ENCODE data around the gene ZSCAN23.

The ZSCAN23 gene

DNA sequence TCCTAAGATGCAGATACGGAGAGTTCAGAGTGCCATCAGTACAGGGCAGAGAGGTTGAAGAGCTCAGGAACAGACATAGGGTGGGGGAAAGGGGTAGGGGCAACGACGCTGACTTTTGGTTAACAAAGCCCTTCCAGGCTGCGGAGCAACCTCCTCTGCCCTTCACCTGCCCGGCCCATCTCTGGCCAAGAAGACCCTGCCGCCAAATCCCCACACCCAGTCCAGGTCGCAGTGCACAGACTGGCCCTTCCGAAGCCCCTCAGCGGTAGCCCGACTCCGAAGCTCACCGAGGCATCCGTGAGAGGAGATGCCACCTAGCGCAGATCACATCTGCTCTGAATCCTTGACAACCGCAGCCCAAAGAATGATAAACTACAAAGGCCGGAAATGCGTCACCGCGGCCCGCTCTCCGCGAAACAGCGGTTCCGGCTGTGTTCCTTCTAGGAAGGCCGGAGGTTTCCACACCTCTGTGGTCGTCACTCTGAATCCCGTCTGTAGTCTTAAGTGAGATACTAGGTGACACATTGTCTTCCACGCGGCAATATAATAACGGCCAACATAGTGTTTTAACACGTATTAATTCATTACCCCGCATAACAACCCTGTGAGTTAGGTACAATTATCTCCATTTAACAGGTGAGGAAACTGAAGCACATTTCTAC lies at the start of gene ZSCAN23 (continued):
- TF ChIP-seq, protein P1, sequence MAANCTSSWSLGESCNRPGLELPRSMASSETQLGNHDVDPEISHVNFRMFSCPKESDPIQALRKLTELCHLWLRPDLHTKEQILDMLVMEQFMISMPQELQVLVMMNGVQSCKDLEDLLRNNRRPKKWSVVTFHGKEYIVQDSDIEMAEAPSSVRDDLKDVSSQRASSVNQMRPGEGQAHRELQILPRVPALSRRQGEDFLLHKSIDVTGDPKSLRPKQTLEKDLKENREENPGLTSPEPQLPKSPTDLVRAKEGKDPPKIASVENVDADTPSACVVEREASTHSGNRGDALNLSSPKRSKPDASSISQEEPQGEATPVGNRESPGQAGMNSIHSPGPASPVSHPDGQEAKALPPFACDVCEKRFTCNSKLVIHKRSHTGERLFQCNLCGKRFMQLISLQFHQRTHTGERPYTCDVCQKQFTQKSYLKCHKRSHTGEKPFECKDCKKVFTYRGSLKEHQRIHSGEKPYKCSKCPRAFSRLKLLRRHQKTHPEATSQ (tag by site-specific recombination; IDR thresholded peaks at IDR 0.05) = no peak
- TF ChIP-seq ZNF274 (IDR thresholded peaks at IDR 0.05; ENCODE audit: low read length) (no peak), ZNF274 (tag by site-specific recombination; IDR thresholded peaks at IDR 0.05; ENCODE audit: borderline replicate concordance) (no peak), ZFHX2 (tag by site-specific recombination; conservative IDR thresholded peaks at IDR 0.05) (no peak), ZNF596 (tag by site-specific recombination; IDR thresholded peaks at IDR 0.05) (no peak), ZNF221 (tag by site-specific recombination; IDR thresholded peaks at IDR 0.05; ENCODE audit: borderline replicate concordance) (no peak), ZNF701 (tag by site-specific recombination; IDR thresholded peaks at IDR 0.05) (no peak), ZNF843 (tag by site-specific recombination; IDR thresholded peaks at IDR 0.05) (no peak), ZNF629 (tag by site-specific recombination; IDR thresholded peaks at IDR 0.05) (peak; percentile 99), GLIS1 (tag by site-specific recombination; IDR thresholded peaks at IDR 0.05) (no peak), ZNF76 (tag by site-specific recombination; IDR thresholded peaks at IDR 0.05; ENCODE audit: borderline replicate concordance, low read depth) (no peak; the same call in 1 of the 2 replicates), ZNF677 (tag by site-specific recombination; IDR thresholded peaks at IDR 0.05) (no peak), ZXDB (tag by site-specific recombination; IDR thresholded peaks at IDR 0.05) (peak; percentile 68; the same call in 1 of the 2 replicates), ZNF791 (tag by site-specific recombination; IDR thresholded peaks at IDR 0.05) (no peak), ZNF174 (tag by site-specific recombination; IDR thresholded peaks at IDR 0.05) (no peak), ZFP41 (tag by site-specific recombination; IDR thresholded peaks at IDR 0.05; ENCODE audit: borderline replicate concordance) (no peak), ZNF24 (tag by site-specific recombination; IDR thresholded peaks at IDR 0.05) (no peak), WT1 (tag by site-specific recombination; IDR thresholded peaks at IDR 0.05) (no peak), HOXD13 (CRISPR knock-in tag; IDR thresholded peaks at IDR 0.05; ENCODE audit: borderline replicate concordance) (no peak), ZNF366 (tag by site-specific recombination; conservative IDR thresholded peaks at IDR 0.05) (peak; percentile 57; the same call in 1 of the 2 replicates)
- TF ChIP-seq, protein P2, sequence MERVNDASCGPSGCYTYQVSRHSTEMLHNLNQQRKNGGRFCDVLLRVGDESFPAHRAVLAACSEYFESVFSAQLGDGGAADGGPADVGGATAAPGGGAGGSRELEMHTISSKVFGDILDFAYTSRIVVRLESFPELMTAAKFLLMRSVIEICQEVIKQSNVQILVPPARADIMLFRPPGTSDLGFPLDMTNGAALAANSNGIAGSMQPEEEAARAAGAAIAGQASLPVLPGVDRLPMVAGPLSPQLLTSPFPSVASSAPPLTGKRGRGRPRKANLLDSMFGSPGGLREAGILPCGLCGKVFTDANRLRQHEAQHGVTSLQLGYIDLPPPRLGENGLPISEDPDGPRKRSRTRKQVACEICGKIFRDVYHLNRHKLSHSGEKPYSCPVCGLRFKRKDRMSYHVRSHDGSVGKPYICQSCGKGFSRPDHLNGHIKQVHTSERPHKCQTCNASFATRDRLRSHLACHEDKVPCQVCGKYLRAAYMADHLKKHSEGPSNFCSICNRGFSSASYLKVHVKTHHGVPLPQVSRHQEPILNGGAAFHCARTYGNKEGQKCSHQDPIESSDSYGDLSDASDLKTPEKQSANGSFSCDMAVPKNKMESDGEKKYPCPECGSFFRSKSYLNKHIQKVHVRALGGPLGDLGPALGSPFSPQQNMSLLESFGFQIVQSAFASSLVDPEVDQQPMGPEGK (tag by site-specific recombination; IDR thresholded peaks at IDR 0.05) = no peak
- TF ChIP-seq, protein P3, sequence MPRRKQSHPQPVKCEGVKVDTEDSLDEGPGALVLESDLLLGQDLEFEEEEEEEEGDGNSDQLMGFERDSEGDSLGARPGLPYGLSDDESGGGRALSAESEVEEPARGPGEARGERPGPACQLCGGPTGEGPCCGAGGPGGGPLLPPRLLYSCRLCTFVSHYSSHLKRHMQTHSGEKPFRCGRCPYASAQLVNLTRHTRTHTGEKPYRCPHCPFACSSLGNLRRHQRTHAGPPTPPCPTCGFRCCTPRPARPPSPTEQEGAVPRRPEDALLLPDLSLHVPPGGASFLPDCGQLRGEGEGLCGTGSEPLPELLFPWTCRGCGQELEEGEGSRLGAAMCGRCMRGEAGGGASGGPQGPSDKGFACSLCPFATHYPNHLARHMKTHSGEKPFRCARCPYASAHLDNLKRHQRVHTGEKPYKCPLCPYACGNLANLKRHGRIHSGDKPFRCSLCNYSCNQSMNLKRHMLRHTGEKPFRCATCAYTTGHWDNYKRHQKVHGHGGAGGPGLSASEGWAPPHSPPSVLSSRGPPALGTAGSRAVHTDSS (tag by site-specific recombination; IDR thresholded peaks at IDR 0.05) = peak; percentile 16; the same call in 1 of the 2 replicates
- TF ChIP-seq, protein P4, sequence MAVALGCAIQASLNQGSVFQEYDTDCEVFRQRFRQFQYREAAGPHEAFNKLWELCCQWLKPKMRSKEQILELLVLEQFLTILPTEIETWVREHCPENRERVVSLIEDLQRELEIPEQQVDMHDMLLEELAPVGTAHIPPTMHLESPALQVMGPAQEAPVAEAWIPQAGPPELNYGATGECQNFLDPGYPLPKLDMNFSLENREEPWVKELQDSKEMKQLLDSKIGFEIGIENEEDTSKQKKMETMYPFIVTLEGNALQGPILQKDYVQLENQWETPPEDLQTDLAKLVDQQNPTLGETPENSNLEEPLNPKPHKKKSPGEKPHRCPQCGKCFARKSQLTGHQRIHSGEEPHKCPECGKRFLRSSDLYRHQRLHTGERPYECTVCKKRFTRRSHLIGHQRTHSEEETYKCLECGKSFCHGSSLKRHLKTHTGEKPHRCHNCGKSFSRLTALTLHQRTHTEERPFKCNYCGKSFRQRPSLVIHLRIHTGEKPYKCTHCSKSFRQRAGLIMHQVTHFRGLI (tag by site-specific recombination; IDR thresholded peaks at IDR 0.05) = no peak
- TF ChIP-seq, protein P5, sequence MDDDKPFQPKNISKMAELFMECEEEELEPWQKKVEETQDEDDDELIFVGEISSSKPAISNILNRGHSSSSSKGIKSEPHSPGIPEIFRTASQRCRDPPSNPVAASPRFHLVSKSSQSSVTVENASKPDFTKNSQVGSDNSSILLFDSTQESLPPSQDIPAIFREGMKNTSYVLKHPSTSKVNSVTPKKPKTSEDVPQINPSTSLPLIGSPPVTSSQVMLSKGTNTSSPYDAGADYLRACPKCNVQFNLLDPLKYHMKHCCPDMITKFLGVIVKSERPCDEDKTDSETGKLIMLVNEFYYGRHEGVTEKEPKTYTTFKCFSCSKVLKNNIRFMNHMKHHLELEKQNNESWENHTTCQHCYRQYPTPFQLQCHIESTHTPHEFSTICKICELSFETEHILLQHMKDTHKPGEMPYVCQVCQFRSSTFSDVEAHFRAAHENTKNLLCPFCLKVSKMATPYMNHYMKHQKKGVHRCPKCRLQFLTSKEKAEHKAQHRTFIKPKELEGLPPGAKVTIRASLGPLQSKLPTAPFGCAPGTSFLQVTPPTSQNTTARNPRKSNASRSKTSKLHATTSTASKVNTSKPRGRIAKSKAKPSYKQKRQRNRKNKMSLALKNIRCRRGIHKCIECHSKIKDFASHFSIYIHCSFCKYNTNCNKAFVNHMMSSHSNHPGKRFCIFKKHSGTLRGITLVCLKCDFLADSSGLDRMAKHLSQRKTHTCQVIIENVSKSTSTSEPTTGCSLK (tag by site-specific recombination; IDR thresholded peaks at IDR 0.05) = no peak
- TF ChIP-seq, protein P6, sequence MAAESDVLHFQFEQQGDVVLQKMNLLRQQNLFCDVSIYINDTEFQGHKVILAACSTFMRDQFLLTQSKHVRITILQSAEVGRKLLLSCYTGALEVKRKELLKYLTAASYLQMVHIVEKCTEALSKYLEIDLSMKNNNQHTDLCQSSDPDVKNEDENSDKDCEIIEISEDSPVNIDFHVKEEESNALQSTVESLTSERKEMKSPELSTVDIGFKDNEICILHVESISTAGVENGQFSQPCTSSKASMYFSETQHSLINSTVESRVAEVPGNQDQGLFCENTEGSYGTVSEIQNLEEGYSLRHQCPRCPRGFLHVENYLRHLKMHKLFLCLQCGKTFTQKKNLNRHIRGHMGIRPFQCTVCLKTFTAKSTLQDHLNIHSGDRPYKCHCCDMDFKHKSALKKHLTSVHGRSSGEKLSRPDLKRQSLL (tag by site-specific recombination; IDR thresholded peaks at IDR 0.05) = no peak
